Measurements from ENCODE around the gene INPP5D. TPM values are rescaled to one million over a fixed set of nuclear protein-coding genes. Genes with fewer than 3 reads are reported as not detected.

INPP5D gene
- total and polyA plus RNA-seq, 2 donors (not counting 1 experiment from before 2014, with no cell fraction given) = 152 to 444 TPM

GRCh38 chr2:233164967-233165366 is 104.8 kb downstream of the INPP5D start:
- TF ChIP-seq EZH2 (IDR thresholded peaks at IDR 0.05; ENCODE audit: borderline replicate concordance, insufficient read depth, low read depth, low read length, poor library complexity, severe bottlenecking) = no peak
- TF ChIP-seq, protein P1, sequence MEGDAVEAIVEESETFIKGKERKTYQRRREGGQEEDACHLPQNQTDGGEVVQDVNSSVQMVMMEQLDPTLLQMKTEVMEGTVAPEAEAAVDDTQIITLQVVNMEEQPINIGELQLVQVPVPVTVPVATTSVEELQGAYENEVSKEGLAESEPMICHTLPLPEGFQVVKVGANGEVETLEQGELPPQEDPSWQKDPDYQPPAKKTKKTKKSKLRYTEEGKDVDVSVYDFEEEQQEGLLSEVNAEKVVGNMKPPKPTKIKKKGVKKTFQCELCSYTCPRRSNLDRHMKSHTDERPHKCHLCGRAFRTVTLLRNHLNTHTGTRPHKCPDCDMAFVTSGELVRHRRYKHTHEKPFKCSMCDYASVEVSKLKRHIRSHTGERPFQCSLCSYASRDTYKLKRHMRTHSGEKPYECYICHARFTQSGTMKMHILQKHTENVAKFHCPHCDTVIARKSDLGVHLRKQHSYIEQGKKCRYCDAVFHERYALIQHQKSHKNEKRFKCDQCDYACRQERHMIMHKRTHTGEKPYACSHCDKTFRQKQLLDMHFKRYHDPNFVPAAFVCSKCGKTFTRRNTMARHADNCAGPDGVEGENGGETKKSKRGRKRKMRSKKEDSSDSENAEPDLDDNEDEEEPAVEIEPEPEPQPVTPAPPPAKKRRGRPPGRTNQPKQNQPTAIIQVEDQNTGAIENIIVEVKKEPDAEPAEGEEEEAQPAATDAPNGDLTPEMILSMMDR (IDR thresholded peaks at IDR 0.05) = no peak
- no peaks in the 10 kb centered on the region for H3K9me3 Mint-ChIP-seq (ENCODE audit: insufficient read depth)
- peaks cover 42% of the 10 kb centered on the region for H3K79me2 ChIP-seq (ENCODE audit: control insufficient read depth, insufficient read depth, low read length)
- no peak overlapping the region for H2AFZ ChIP-seq (ENCODE audit: insufficient read depth, low read depth, low read length, poor library complexity, severe bottlenecking)
- no peaks in the 10 kb centered on the region for H3K27me3 Mint-ChIP-seq
- ChIA-PET CTCF (no interaction called here), POLR2A (no interaction called here)
- no peaks in the 10 kb centered on the region for H3K27me3 ChIP-seq (replicated peaks in 1 of 4; ENCODE audit: control extremely low read depth in 1 of 4, control insufficient read depth in 3 of 4, insufficient read depth in 4 of 4, low read length in 3 of 4)
- no peak overlapping the region for H3K4me3 ChIP-seq (ENCODE audit: control extremely low read depth in 1 of 5, extremely low read depth in 1 of 5, insufficient read depth in 1 of 5, low read depth in 2 of 5, low read length in 4 of 5)
- peaks cover 24 to 91% of the 10 kb centered on the region in 2 experiments for H3K36me3 ChIP-seq (replicated peaks in 1 of 2; ENCODE audit: control extremely low read depth in 1 of 2, control insufficient read depth in 1 of 2, extremely low read depth in 1 of 2, insufficient read depth in 2 of 2, low read length in 1 of 2)
- H3K27ac ChIP-seq (ENCODE audit: low read length in 2 of 2) = no peak overlapping the region
- H3K4me1 ChIP-seq (ENCODE audit: control insufficient read depth in 2 of 2, insufficient read depth in 2 of 2, low read length in 2 of 2) = no peaks in the 10 kb centered on the region
- H4K20me1 ChIP-seq (ENCODE audit: control insufficient read depth, insufficient read depth, low read length, poor library complexity, severe bottlenecking) = peaks cover 47% of the 10 kb centered on the region
- no peak overlapping the region for H3K9ac ChIP-seq (ENCODE audit: low read length)
- no peak overlapping the region for H3K4me3 Mint-ChIP-seq
- no peak for ATAC-seq (ENCODE audit: low read depth)
- no peaks in the 10 kb centered on the region for H3K4me1 Mint-ChIP-seq
- DNase-seq = no peak
- H3K27ac Mint-ChIP-seq = no peak overlapping the region
- no peaks in the 10 kb centered on the region for H3K9me3 ChIP-seq (ENCODE audit: control extremely low read depth in 1 of 3, control insufficient read depth in 2 of 3, insufficient read depth in 1 of 3, low read length in 2 of 3)
- WGBS (ENCODE audit: insufficient coverage) = 95% methylated on average over 3 of the region's 4 CpGs
- no peak overlapping the region for H3K4me2 ChIP-seq (replicated peaks; ENCODE audit: low read depth, low read length, poor library complexity, severe bottlenecking)
- intact Hi-C loops (cut with micrococcal nuclease) = no loop called here

DNA sequence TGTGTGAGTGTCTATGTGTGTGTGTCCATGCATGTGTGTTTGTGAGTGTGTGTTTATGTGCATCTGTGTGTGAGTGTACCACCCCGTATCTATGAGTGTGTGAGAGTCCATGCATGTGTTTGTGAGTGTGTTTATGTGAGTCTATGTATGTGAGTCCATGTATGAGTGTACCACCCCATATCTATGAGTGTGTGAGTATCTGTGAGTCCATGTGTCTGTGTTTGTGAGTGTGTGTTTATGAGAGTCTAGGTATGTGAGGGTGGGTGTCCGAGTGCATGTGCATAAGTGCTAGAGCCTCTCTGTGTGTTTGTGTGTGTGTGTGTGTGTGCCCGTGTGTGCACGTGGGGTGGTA is 105.4 kb downstream of the INPP5D start:
- no peak overlapping the region for H3K9ac ChIP-seq (ENCODE audit: low read length)
- H3K4me1 Mint-ChIP-seq = no peaks in the 10 kb centered on the region
- no peaks in the 10 kb centered on the region for H3K4me1 ChIP-seq (ENCODE audit: control insufficient read depth in 2 of 2, insufficient read depth in 2 of 2, low read length in 2 of 2)
- ChIA-PET POLR2A (no interaction called here), CTCF (no interaction called here)
- WGBS (ENCODE audit: insufficient coverage) = 86% methylated on average over 4 of the region's 4 CpGs
- no peak overlapping the region for H3K4me2 ChIP-seq (replicated peaks; ENCODE audit: low read depth, low read length, poor library complexity, severe bottlenecking)
- intact Hi-C loops (cut with micrococcal nuclease) = no loop called here
- H3K27me3 Mint-ChIP-seq = no peaks in the 10 kb centered on the region
- H3K4me3 Mint-ChIP-seq = no peak overlapping the region
- DNase-seq = no peak
- no peaks in the 10 kb centered on the region for H3K9me3 Mint-ChIP-seq (ENCODE audit: insufficient read depth)
- H3K9me3 ChIP-seq (ENCODE audit: control extremely low read depth in 1 of 3, control insufficient read depth in 2 of 3, insufficient read depth in 1 of 3, low read length in 2 of 3) = no peaks in the 10 kb centered on the region
- no peak overlapping the region for H2AFZ ChIP-seq (ENCODE audit: insufficient read depth, low read depth, low read length, poor library complexity, severe bottlenecking)
- ATAC-seq (ENCODE audit: low read depth) = no peak
- H3K27me3 ChIP-seq (replicated peaks in 1 of 4; ENCODE audit: control extremely low read depth in 1 of 4, control insufficient read depth in 3 of 4, insufficient read depth in 4 of 4, low read length in 3 of 4) = no peaks in the 10 kb centered on the region
- H3K79me2 ChIP-seq (ENCODE audit: control insufficient read depth, insufficient read depth, low read length) = peaks cover 47% of the 10 kb centered on the region
- TF ChIP-seq, protein P1 (IDR thresholded peaks at IDR 0.05) = no peak
- TF ChIP-seq EZH2 (IDR thresholded peaks at IDR 0.05; ENCODE audit: borderline replicate concordance, insufficient read depth, low read depth, low read length, poor library complexity, severe bottlenecking) = no peak
- no peak overlapping the region for H3K4me3 ChIP-seq (ENCODE audit: control extremely low read depth in 1 of 5, extremely low read depth in 1 of 5, insufficient read depth in 1 of 5, low read depth in 2 of 5, low read length in 4 of 5)
- no peak overlapping the region for H3K27ac ChIP-seq (ENCODE audit: low read length in 2 of 2)
- H4K20me1 ChIP-seq (ENCODE audit: control insufficient read depth, insufficient read depth, low read length, poor library complexity, severe bottlenecking) = peaks cover 48% of the 10 kb centered on the region
- H3K36me3 ChIP-seq (replicated peaks in 1 of 2; ENCODE audit: control extremely low read depth in 1 of 2, control insufficient read depth in 1 of 2, extremely low read depth in 1 of 2, insufficient read depth in 2 of 2, low read length in 1 of 2) = peaks cover 22 to 90% of the 10 kb centered on the region in 2 experiments
- no peak overlapping the region for H3K27ac Mint-ChIP-seq
